Suprapubic skin (tissue), 4 donors: ENCODE measurements around the gene GAD2. TPM values are rescaled to one million over a fixed set of nuclear protein-coding genes. Genes with fewer than 3 reads are reported as not detected.

ENCODE experiments used
- DNase-seq, 2 donors: peaks; one replicate each; pipeline ENCODE4 v3.0.0-alpha.2; 2019; ENCODE audit warnings: low spot score in 2 of 2
- H3K27ac ChIP-seq: fragments of 200-600 bp; sonication (generic); one replicate; pipeline ENCODE4 v1.5.1; 2019
- H3K27me3 ChIP-seq: fragments of 200-600 bp; sonication (generic); one replicate; pipeline ENCODE4 v1.5.1; 2019
- H3K36me3 ChIP-seq: fragments of 200-600 bp; sonication (generic); one replicate; pipeline ENCODE4 v1.5.1; 2019
- H3K4me1 ChIP-seq: fragments of 200-600 bp; sonication (generic); one replicate; pipeline ENCODE4 v1.5.1; 2019
- H3K4me3 ChIP-seq: fragments of 200-600 bp; sonication (generic); one replicate; pipeline ENCODE4 v1.5.1; 2019; ENCODE audit warnings: mild to moderate bottlenecking
- H3K9me3 ChIP-seq: fragments of 200-600 bp; sonication (generic); one replicate; pipeline ENCODE4 v1.5.1; 2019
- CTCF ChIP-seq, 2 donors: fragments of 200-600 bp in 1 of 2; fragments of 450-650 bp in 1 of 2; sonication (generic) in 1 of 2; IDR thresholded peaks; one replicate each; pipeline ENCODE4 v1.5.1; 2016 to 2019; ENCODE audit warnings: antibody characterized with exemption in 2 of 2, mild to moderate bottlenecking in 1 of 2, moderate library complexity in 1 of 2
- EP300 ChIP-seq: sonication (generic); formaldehyde crosslinking; IDR thresholded peaks from one replicate; pipeline ENCODE4 v1.6.1; 2017; ENCODE audit warnings: antibody characterized with exemption
- POLR2A ChIP-seq, 2 donors: fragments of 450-650 bp; IDR thresholded peaks; one replicate each; pipeline ENCODE4 v1.6.1; 2017; ENCODE audit warnings: antibody characterized with exemption in 2 of 2, mild to moderate bottlenecking in 2 of 2, moderate library complexity in 2 of 2
- POLR2AphosphoS5 ChIP-seq, 3 donors: sonication (generic); formaldehyde crosslinking; IDR thresholded peaks; one replicate each; pipeline ENCODE4 v1.6.1; 2017; ENCODE audit warnings: antibody characterized with exemption in 3 of 3
- WGBS: methylation state at CpG from one replicate; pipeline ENCODE4 v1.1.5; 2018; 5-methylcytosine and 5-hydroxymethylcytosine counted together
- total RNA-seq, 4 donors: library from RNA; depleted of rRNA; stranded (reverse); fragments of >200 nt; gene quantifications; one replicate each; pipeline ENCODE4 v1.1.0, GENCODE V29; 2016

The GAD2 gene
- total RNA-seq, 4 donors from 2014 or later, result not detected

DNA sequence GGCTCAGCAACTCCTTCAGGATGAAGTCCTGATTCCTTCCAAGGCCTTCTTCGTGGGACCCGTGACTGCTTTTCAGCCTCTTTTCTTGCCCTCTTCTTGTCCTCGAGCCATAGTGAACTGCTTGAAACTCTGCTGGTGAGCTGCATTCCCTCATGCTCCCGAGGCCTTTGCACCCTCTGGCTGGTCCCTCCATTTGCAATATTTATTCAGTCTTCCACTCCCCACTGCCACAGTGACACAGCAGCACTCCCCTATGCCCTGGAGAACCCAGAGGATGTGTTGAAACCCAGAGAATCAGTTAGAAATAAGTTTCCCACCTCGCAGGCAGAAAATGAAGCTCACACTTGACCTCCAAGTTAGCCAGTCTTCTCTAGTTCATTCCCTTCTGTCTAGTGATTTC, 22.3 kb upstream of the GAD2 start:
- no peaks in the 10 kb centered on the region for H3K9me3 ChIP-seq
- no peak overlapping the region for H3K4me3 ChIP-seq
- 83% methylated on average over 5 of the region's 5 CpGs for WGBS
- DNase-seq, result no peak
- TF ChIP-seq POLR2A (IDR thresholded peaks at IDR 0.05), result no peak
- TF ChIP-seq POLR2AphosphoS5 (IDR thresholded peaks at IDR 0.05), result no peak
- no peak for TF ChIP-seq EP300
- no peak for TF ChIP-seq CTCF (IDR thresholded peaks at IDR 0.05)
- no peaks in the 10 kb centered on the region for H3K4me1 ChIP-seq
- H3K36me3 ChIP-seq, result no peaks in the 10 kb centered on the region
- no peaks in the 10 kb centered on the region for H3K27me3 ChIP-seq
- no peak overlapping the region for H3K27ac ChIP-seq

DNA sequence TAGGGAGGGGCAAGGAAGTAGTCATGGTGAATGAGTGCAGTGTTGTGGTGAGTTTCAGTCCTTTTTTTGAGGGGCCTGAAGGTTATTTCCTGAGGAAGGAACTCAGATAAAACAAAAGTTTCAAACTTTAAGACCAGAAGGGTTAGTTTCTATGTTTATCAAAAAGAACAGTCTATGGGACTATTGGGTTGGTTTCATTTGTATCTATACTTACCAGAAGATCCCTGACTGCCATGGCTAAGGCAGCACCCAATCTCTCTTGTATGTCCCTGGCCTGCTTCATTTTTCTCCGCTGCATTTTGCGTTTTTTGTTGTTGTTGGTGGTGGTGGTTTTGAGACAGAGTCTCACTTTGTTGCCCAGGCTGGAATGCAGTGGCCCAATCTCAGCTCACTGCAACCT, 19.3 kb upstream of the GAD2 start:
- H3K36me3 ChIP-seq, result no peaks in the 10 kb centered on the region
- DNase-seq, result no peak
- no peaks in the 10 kb centered on the region for H3K4me1 ChIP-seq
- H3K27ac ChIP-seq, result no peak overlapping the region
- H3K4me3 ChIP-seq, result no peak overlapping the region
- H3K9me3 ChIP-seq, result no peaks in the 10 kb centered on the region
- 100% methylated on average over 2 of the region's 2 CpGs for WGBS
- no peak for TF ChIP-seq CTCF (IDR thresholded peaks at IDR 0.05)
- no peak for TF ChIP-seq POLR2A (IDR thresholded peaks at IDR 0.05)
- TF ChIP-seq EP300, result no peak
- TF ChIP-seq POLR2AphosphoS5 (IDR thresholded peaks at IDR 0.05), result no peak
- no peaks in the 10 kb centered on the region for H3K27me3 ChIP-seq

DNA sequence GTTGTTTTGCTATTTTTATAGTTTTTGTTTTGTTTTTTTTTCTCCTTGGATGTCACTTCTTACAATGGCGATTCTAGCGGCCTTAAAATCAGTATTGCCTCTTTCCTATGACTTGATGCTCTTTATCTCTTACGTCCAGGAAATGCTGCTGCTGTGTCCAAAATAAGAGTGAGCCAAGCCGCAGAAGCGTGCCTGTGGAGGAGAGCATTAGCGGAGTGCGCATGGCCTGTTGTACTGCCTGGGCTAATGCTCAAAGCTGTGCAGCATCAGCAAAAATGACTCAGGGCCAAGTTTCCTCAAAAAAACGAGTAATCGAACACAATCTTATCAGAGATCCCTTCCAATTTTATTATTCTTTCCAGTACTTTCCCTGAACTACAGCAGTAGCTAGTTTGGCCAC, 18.5 kb upstream of the GAD2 start:
- Histone ChIP-seq H3K27ac (no peak overlapping the region), H3K9me3 (no peaks in the 10 kb centered on the region), H3K36me3 (no peaks in the 10 kb centered on the region), H3K4me3 (no peak overlapping the region), H3K27me3 (no peaks in the 10 kb centered on the region), H3K4me1 (no peaks in the 10 kb centered on the region)
- no peak for DNase-seq
- TF ChIP-seq POLR2AphosphoS5 (IDR thresholded peaks at IDR 0.05) (no peak), EP300 (no peak), POLR2A (IDR thresholded peaks at IDR 0.05) (no peak), CTCF (IDR thresholded peaks at IDR 0.05) (no peak)
- 91% methylated on average over 9 of the region's 9 CpGs for WGBS

GRCh38 chr10:26199841-26200240, 16.7 kb upstream of the GAD2 start:
- Histone ChIP-seq H3K4me1 (no peaks in the 10 kb centered on the region), H3K27me3 (no peaks in the 10 kb centered on the region), H3K27ac (no peak overlapping the region), H3K36me3 (no peaks in the 10 kb centered on the region), H3K4me3 (no peak overlapping the region), H3K9me3 (no peaks in the 10 kb centered on the region)
- WGBS, result 33% methylated on average over 4 of the region's 4 CpGs
- no peak for TF ChIP-seq CTCF (IDR thresholded peaks at IDR 0.05)
- no peak for TF ChIP-seq POLR2A (IDR thresholded peaks at IDR 0.05)
- DNase-seq, result no peak

- Histone ChIP-seq H3K36me3 (no peaks in the 10 kb centered on the region), H3K27ac (no peak overlapping the region), H3K9me3 (no peaks in the 10 kb centered on the region), H3K4me1 (no peaks in the 10 kb centered on the region), H3K27me3 (peaks cover 7% of the 10 kb centered on the region), H3K4me3 (no peak overlapping the region)
- TF ChIP-seq POLR2AphosphoS5 (IDR thresholded peaks at IDR 0.05) (no peak), CTCF (IDR thresholded peaks at IDR 0.05) (no peak), EP300 (no peak), POLR2A (IDR thresholded peaks at IDR 0.05) (no peak)
- no peak for DNase-seq
- WGBS, result 77% methylated on average over 2 of the region's 2 CpGs
Measured at GRCh38 chr10:26205223-26205622, 11.4 kb upstream of the GAD2 start.
